ENCODE measurements around the gene CABYR.

Gene CABYR

GRCh38 chr18:24195296-24196053 is 56.6 kb downstream of the CABYR start:
- no peak for DNase-seq

- no peak for DNase-seq
Measured at GRCh38 chr18:24196764-24197163, 57.9 kb downstream of the CABYR start.

- DNase-seq: no peak
Measured at GRCh38 chr18:24197412-24197811, 58.5 kb downstream of the CABYR start.

GRCh38 chr18:24198461-24198860 is 59.6 kb downstream of the CABYR start:
- no peak for DNase-seq

- no peak for DNase-seq
Measured at GRCh38 chr18:24199372-24199962, 60.6 kb downstream of the CABYR start.

- DNase-seq: no peak
Measured at GRCh38 chr18:24200494-24201290, 61.8 kb downstream of the CABYR start.

GRCh38 chr18:24201699-24202687 is 63.1 kb downstream of the CABYR start:
- DNase-seq: no peak

- no peak for DNase-seq
Measured at GRCh38 chr18:24204904-24205303, 66.0 kb downstream of the CABYR start.

- DNase-seq: no peak
Measured at GRCh38 chr18:24208270-24209035, 69.6 kb downstream of the CABYR start.

GRCh38 chr18:24209558-24209957 is 70.7 kb downstream of the CABYR start:
- no peak for DNase-seq

Data from DMS153 (cell line).